AG04450 (cell line): ENCODE measurements around the gene KCNS1. TPM values are rescaled to one million over a fixed set of nuclear protein-coding genes. Genes with fewer than 3 reads are reported as not detected.

ENCODE experiments used
- CTCF ChIA-PET: fragments of 300-600, 350-600 bp; formaldehyde crosslinking; extraction: SDS; loops from one replicate; lab custom pipeline; 2022; ENCODE audit warnings: antibody characterized with exemption, inconsistent platforms; lab: Charles Lee
- POLR2A ChIA-PET: fragments of 350-600 bp; formaldehyde crosslinking; extraction: SDS; loops from one replicate; lab custom pipeline; 2021; ENCODE audit warnings: antibody characterized with exemption, inconsistent platforms; lab: Yijun Ruan, JAX
- DNase-seq: peaks from one replicate; pipeline ENCODE4 v3.0.0-alpha.2; 2011; ENCODE audit warnings: low read depth, low spot score
- H3K27ac ChIP-seq: one replicate; pipeline ENCODE4 v1.5.1; 2012; ENCODE audit warnings: low read depth, low read length, control low read depth
- H3K27me3 ChIP-seq: one replicate; pipeline ENCODE4 v1.6.0; 2012; ENCODE audit warnings: low read length; ENCODE audit not compliant: control insufficient read depth, insufficient read depth
- H3K4me3 ChIP-seq: 2 replicates; pipeline ENCODE4 v1.5.1; 2011; ENCODE audit warnings: mild to moderate bottlenecking, low read depth, low read length, control low read depth
- H3K9me3 ChIP-seq: 2 replicates; pipeline ENCODE4 v1.5.1; 2012; ENCODE audit warnings: low read length; ENCODE audit not compliant: control insufficient read depth, insufficient read depth
- CTCF ChIP-seq: IDR thresholded peaks from 2 replicates; pipeline ENCODE4 v1.5.1; 2011; ENCODE audit warnings: low read depth, low read length, control low read depth, inconsistent platforms
- polyA plus RNA-seq: library from polyadenylated mRNA; depleted of rRNA; stranded (reverse); fragments of >200 nt; gene quantifications from 2 replicates; pipeline ENCODE4 v1.2.3, GENCODE V29; 2011

Gene KCNS1
- polyA plus RNA-seq, 1 experiment: 0.30 TPM

GRCh38 chr20:45080867-45081624 is 19.9 kb downstream of the KCNS1 start:
- ChIA-PET CTCF (interaction anchor here (0.6 to 1.0 kb wide), 2 partner anchors 14 to 16 kb away, joined by 3 to 4 read pairs; no protein-coding TSS in a partner anchor), POLR2A (no interaction called here)
- Histone ChIP-seq H3K27me3 (no peaks in the 10 kb centered on the region), H3K9me3 (no peaks in the 10 kb centered on the region), H3K27ac (no peak overlapping the region), H3K4me3 (no peak overlapping the region)
- DNase-seq: no peak
- TF ChIP-seq CTCF: peak; percentile 66

- no peaks in the 10 kb centered on the region for H3K9me3 ChIP-seq
- H3K27me3 ChIP-seq: no peaks in the 10 kb centered on the region
- DNase-seq: no peak
- no peak overlapping the region for H3K4me3 ChIP-seq
- CTCF ChIA-PET: interaction anchor here (1.3 to 2.2 kb wide), 3 partner anchors 18 to 216 kb away, joined by 4 to 10 read pairs (median 8); no protein-coding TSS in a partner anchor
- TF ChIP-seq CTCF: no peak
- POLR2A ChIA-PET: no interaction called here
- H3K27ac ChIP-seq: no peak overlapping the region
Measured at GRCh38 chr20:45077559-45077958, 23.4 kb downstream of the KCNS1 start.

- no peak for DNase-seq
- no peak overlapping the region for H3K4me3 ChIP-seq
Measured at GRCh38 chr20:45073221-45073620, 27.7 kb downstream of the KCNS1 start.

DNA sequence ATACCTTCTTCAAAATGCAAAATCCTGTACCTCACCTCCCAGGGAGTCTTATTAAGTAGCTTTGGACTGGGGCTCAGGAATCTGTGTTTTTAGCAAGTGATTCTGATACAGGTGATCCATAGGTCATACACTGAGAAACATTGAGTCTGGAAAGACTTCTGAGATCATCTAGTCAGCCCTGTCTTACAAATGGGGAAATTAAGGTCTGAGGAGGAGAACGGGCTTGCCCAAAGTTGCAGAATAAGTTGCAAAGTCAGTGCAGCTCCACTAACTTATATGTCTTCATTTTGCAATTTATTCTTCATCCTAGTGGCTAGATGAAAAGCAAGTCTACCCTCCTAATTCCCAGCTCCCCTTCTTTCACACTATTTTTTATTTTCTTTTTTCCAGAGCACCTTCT is 28.9 kb downstream of the KCNS1 start:
- H3K27ac ChIP-seq: no peak overlapping the region
- no peak overlapping the region for H3K4me3 ChIP-seq
- no peak for TF ChIP-seq CTCF
- H3K27me3 ChIP-seq: no peaks in the 10 kb centered on the region
- ChIA-PET CTCF (interaction anchor here (1.0 to 4.2 kb wide), 10 partner anchors 7 to 229 kb away, joined by 3 to 44 read pairs (median 4); no protein-coding TSS in a partner anchor), POLR2A (no interaction called here)
- H3K9me3 ChIP-seq: 0 out of 2 replicates have a peak, but pooled peaks cover 3% of the 10 kb centered on the region
- DNase-seq: no peak

More at GRCh38 chr20:45073221-45073620, 27.7 kb downstream of the KCNS1 start:
- H3K27ac ChIP-seq: no peak overlapping the region
- POLR2A ChIA-PET: no interaction called here
- CTCF ChIA-PET: interaction anchor here (1.0 to 4.2 kb wide), 3 partner anchors 23 to 220 kb away, joined by 4 to 44 read pairs (median 4); no protein-coding TSS in a partner anchor
- TF ChIP-seq CTCF: no peak
- no peaks in the 10 kb centered on the region for H3K27me3 ChIP-seq
- 0 out of 2 replicates have a peak, but pooled peaks cover 3% of the 10 kb centered on the region for H3K9me3 ChIP-seq
